Omental fat pad (tissue), 4 donors: Measurements from ENCODE around the gene LY9. TPM values are rescaled to one million over a fixed set of nuclear protein-coding genes. Genes with fewer than 3 reads are reported as not detected.

Experiments
- ATAC-seq: fragments of 150-250 bp; one replicate; pipeline ENCODE4 v1.9.1; 2016; ENCODE audit warnings: mild to moderate bottlenecking, moderate library complexity; ENCODE audit not compliant: low FRiP score
- DNase-seq: peaks from one replicate; pipeline ENCODE4 v3.0.0-alpha.2; 2019; ENCODE audit warnings: low spot score
- CTCF ChIP-seq, 3 donors: fragments of 450-650 bp; IDR thresholded peaks; one replicate each; pipeline ENCODE4 v1.5.1; 2016 to 2017; ENCODE audit warnings: antibody characterized with exemption in 3 of 3, mild to moderate bottlenecking in 3 of 3, moderate library complexity in 2 of 3
- total RNA-seq, 4 donors: library from RNA; depleted of rRNA; stranded (reverse); fragments of >200 nt; gene quantifications; one replicate each; pipeline ENCODE4 v1.1.0, GENCODE V29; 2016

The LY9 gene
- total RNA-seq, 4 donors from 2014 or later, result 0.95 to 3.2 (median 1.4) TPM

GRCh38 chr1:160823296-160823695, 27.3 kb downstream of the LY9 start:
- no peak for TF ChIP-seq CTCF (IDR thresholded peaks at IDR 0.05)
- ATAC-seq (no peak), DNase-seq (no peak)

GRCh38 chr1:160826546-160826945, 30.6 kb downstream of the LY9 start:
- no peak for TF ChIP-seq CTCF (IDR thresholded peaks at IDR 0.05)
- ATAC-seq, result no peak
- DNase-seq, result no peak

- no peak for TF ChIP-seq CTCF (IDR thresholded peaks at IDR 0.05)
- no peak for DNase-seq
- no peak for ATAC-seq
Measured at GRCh38 chr1:160827418-160827817, 31.4 kb downstream of the LY9 start.

- no peak for ATAC-seq
- TF ChIP-seq CTCF (IDR thresholded peaks at IDR 0.05), result no peak
- DNase-seq, result no peak
Measured at GRCh38 chr1:160829766-160830165, 33.8 kb downstream of the LY9 start.

GRCh38 chr1:160830321-160831153, 34.6 kb downstream of the LY9 start:
- DNase-seq (peak; percentile 62), ATAC-seq (peak; percentile 83)
- TF ChIP-seq CTCF (IDR thresholded peaks at IDR 0.05), result no peak

GRCh38 chr1:160834945-160835565, 39.1 kb downstream of the LY9 start:
- ATAC-seq, result no peak
- DNase-seq, result no peak
- TF ChIP-seq CTCF (IDR thresholded peaks at IDR 0.05), result no peak

- DNase-seq (no peak), ATAC-seq (no peak)
- TF ChIP-seq CTCF (IDR thresholded peaks at IDR 0.05), result no peak
Measured at GRCh38 chr1:160835751-160836150, 39.8 kb downstream of the LY9 start.
